HEK293 (cell line): ENCODE measurements around the gene CYTH3.
"Not testable (repeated sequence)": the region's sequence is repeated elsewhere in the genome, so short reads cannot be mapped to it uniquely, and the experiment has no call there.

Source experiments
- ZBTB48 ChIP-seq: fragments of 450-650 bp; formaldehyde crosslinking; IDR thresholded peaks from 2 replicates; pipeline ENCODE4 v1.5.1; 2016; ENCODE audit warnings: missing biosample characterization, missing genetic modification characterization
- ZSCAN30 ChIP-seq: fragments of 450-650 bp; IDR thresholded peaks from 2 replicates; pipeline ENCODE4 v1.5.1; 2018; ENCODE audit warnings: missing biosample characterization, mild to moderate bottlenecking, missing genetic modification characterization, moderate library complexity
- TF ChIP-seq, protein P1 (sequence below): fragments of 450-650 bp; formaldehyde crosslinking; IDR thresholded peaks from 2 replicates; pipeline ENCODE4 v1.5.1; 2016; ENCODE audit warnings: missing biosample characterization, missing genetic modification characterization
- TF ChIP-seq, protein P2 (sequence below): fragments of 450-650 bp; formaldehyde crosslinking; IDR thresholded peaks from 2 replicates; pipeline ENCODE4 v1.5.1; 2016; ENCODE audit warnings: missing biosample characterization, missing genetic modification characterization
- TF ChIP-seq, protein P3 (sequence below): fragments of 450-650 bp; formaldehyde crosslinking; IDR thresholded peaks from 2 replicates; pipeline ENCODE4 v1.5.1; 2016; ENCODE audit warnings: missing biosample characterization, missing genetic modification characterization

DNA sequence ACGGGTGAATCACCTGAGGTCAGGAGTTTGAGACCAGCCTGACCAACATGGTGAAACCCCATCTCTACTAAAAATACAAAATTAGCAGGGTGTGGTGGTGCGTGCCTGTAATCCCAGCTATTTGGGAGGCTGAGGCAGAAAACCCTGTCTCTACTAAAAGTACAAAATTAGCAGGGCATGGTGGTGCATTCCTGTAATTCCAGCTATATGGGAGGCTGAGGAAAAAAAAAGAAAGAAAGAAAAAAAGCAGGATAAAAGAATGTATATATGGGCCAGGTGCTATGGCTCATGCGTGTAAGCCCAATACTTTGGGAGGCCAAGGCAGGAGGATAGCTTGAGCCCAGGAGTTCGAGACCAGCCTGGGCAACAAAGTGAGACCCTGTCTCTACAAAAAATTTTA, 29.0 kb upstream of the CYTH3 start:
- TF ChIP-seq, protein P1, sequence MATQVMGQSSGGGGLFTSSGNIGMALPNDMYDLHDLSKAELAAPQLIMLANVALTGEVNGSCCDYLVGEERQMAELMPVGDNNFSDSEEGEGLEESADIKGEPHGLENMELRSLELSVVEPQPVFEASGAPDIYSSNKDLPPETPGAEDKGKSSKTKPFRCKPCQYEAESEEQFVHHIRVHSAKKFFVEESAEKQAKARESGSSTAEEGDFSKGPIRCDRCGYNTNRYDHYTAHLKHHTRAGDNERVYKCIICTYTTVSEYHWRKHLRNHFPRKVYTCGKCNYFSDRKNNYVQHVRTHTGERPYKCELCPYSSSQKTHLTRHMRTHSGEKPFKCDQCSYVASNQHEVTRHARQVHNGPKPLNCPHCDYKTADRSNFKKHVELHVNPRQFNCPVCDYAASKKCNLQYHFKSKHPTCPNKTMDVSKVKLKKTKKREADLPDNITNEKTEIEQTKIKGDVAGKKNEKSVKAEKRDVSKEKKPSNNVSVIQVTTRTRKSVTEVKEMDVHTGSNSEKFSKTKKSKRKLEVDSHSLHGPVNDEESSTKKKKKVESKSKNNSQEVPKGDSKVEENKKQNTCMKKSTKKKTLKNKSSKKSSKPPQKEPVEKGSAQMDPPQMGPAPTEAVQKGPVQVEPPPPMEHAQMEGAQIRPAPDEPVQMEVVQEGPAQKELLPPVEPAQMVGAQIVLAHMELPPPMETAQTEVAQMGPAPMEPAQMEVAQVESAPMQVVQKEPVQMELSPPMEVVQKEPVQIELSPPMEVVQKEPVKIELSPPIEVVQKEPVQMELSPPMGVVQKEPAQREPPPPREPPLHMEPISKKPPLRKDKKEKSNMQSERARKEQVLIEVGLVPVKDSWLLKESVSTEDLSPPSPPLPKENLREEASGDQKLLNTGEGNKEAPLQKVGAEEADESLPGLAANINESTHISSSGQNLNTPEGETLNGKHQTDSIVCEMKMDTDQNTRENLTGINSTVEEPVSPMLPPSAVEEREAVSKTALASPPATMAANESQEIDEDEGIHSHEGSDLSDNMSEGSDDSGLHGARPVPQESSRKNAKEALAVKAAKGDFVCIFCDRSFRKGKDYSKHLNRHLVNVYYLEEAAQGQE (tag by site-specific recombination), result not testable (repeated sequence)
- TF ChIP-seq, protein P2, sequence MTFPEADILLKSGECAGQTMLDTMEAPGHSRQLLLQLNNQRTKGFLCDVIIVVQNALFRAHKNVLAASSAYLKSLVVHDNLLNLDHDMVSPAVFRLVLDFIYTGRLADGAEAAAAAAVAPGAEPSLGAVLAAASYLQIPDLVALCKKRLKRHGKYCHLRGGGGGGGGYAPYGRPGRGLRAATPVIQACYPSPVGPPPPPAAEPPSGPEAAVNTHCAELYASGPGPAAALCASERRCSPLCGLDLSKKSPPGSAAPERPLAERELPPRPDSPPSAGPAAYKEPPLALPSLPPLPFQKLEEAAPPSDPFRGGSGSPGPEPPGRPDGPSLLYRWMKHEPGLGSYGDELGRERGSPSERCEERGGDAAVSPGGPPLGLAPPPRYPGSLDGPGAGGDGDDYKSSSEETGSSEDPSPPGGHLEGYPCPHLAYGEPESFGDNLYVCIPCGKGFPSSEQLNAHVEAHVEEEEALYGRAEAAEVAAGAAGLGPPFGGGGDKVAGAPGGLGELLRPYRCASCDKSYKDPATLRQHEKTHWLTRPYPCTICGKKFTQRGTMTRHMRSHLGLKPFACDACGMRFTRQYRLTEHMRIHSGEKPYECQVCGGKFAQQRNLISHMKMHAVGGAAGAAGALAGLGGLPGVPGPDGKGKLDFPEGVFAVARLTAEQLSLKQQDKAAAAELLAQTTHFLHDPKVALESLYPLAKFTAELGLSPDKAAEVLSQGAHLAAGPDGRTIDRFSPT, result not testable (repeated sequence)
- not testable (repeated sequence) for TF ChIP-seq ZBTB48; ZSCAN30 (tag by site-specific recombination)
- TF ChIP-seq, protein P3, sequence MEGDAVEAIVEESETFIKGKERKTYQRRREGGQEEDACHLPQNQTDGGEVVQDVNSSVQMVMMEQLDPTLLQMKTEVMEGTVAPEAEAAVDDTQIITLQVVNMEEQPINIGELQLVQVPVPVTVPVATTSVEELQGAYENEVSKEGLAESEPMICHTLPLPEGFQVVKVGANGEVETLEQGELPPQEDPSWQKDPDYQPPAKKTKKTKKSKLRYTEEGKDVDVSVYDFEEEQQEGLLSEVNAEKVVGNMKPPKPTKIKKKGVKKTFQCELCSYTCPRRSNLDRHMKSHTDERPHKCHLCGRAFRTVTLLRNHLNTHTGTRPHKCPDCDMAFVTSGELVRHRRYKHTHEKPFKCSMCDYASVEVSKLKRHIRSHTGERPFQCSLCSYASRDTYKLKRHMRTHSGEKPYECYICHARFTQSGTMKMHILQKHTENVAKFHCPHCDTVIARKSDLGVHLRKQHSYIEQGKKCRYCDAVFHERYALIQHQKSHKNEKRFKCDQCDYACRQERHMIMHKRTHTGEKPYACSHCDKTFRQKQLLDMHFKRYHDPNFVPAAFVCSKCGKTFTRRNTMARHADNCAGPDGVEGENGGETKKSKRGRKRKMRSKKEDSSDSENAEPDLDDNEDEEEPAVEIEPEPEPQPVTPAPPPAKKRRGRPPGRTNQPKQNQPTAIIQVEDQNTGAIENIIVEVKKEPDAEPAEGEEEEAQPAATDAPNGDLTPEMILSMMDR, result not testable (repeated sequence)
